Putamen (tissue), 1 donor: ENCODE measurements around the gene BEAN1.

Source experiments
- DNase-seq: peaks from one replicate; pipeline ENCODE4 v3.0.0-alpha.2; 2016; ENCODE audit warnings: low spot score

Gene BEAN1

DNA sequence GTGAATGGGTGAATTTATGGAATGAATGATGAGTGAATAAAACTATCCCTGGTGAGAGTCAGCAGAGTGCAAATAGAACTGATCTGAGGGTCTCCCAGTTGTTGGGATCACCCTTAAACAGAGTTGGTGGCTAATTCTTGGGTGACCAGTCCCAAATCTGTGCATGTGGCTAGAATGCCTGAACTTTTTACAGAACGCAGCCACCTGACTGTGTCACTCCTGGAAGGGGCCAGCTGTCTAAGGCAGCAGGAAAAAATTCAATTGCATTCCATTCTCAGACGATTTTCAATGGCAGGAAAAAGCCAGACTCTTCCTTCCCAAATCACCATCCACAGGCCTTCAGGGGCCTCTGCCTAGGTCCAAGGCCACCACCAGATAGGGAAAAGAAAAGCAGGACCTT lies 43.5 kb downstream of the BEAN1 start:
- DNase-seq: no peak

DNA sequence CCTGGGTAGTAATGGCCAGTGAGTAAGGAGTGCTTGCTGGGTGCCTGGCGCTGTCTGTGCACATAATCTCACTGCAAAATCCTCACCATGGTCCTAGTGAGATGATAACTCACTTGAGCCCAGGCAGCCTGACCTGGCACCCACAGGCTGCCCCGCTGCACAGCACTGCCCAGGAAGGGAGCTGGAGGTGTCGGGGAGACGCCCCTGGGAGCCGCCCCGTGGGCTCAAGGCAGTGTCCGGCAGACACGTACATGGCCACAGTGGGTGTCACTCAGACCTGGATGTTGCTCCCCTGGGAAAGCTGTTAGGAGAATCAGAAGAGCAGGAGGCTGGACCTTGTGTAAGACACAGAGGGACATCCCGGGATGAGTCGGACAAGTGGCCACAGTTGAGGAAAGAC lies 44.2 kb downstream of the BEAN1 start:
- no peak for DNase-seq

- DNase-seq: no peak
These were observed 44.8 kb downstream of the BEAN1 start for GRCh38 chr16:66471716-66472393.

- no peak for DNase-seq
These were observed 46.0 kb downstream of the BEAN1 start for GRCh38 chr16:66473051-66473571.

DNA sequence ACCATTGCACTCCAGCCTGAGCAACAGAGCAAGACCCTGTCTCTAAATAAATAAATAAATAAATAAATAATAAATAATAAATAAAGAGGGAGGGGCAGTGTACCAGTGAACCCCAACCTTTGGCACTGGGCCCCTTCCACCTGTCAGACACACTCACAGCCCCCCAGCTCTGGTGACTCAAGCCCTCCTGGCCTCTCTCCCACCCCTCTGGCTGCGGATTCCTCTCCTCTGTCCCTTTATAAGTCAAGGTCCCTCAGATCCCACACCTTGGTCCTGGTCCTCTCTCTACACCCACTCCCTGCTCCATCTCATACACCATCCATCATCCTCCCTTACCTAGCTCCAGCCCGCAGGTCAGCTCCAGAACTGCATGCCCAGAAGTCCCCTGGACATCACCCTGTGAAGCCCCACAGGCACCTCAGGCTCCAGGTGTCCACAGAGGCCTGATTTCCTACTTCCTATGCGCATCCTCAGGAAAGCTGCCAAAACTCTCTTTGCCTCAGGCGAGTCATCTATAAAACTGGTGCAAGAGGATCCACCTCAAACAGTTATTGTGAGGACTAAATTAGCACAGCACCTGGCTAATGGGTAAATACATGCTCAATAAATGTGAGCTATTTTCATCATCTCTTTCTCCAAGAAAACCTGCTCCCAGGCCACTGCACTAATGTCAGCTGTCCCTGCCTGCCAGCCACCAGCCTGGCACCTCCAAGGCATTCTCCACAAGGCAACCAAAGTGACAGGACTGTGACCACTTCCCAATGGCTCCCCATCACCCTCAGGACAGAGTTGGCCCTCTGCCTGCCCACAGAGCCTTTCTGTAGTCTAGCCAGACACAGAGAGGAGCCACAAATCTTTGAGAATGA lies 46.8 kb downstream of the BEAN1 start:
- DNase-seq: no peak

GRCh38 chr16:66474750-66475199 lies 47.7 kb downstream of the BEAN1 start:
- no peak for DNase-seq

GRCh38 chr16:66475232-66475631 lies 48.1 kb downstream of the BEAN1 start:
- DNase-seq: no peak

- DNase-seq: no peak
These were observed 49.4 kb downstream of the BEAN1 start for GRCh38 chr16:66476328-66477027.

DNA sequence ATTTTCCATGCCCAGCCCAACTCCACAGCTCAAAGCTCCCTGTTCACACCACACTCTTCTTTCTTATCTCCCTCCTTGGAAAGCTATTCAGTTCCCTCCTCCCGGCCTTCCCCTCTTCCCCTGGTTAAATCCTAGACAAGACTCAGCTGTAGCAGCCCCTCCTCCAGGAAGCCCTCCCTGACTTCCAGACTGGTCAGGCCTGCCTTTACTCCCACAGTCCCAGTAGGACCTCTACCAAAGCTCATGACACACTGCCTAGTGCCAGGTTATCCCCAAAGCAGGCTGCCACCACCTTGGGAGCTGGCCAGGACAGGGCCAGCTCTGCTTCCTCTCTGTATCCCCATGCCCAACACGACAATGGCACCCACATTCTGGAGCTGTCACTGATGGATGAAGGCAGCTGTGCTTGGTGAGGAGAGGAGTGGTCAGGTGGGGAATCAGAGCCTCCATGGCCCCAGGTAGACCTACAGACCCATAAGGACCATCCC lies 50.0 kb downstream of the BEAN1 start:
- no peak for DNase-seq

- DNase-seq: peak; percentile 28
These were observed 51.8 kb downstream of the BEAN1 start for GRCh38 chr16:66478733-66479511.

DNA sequence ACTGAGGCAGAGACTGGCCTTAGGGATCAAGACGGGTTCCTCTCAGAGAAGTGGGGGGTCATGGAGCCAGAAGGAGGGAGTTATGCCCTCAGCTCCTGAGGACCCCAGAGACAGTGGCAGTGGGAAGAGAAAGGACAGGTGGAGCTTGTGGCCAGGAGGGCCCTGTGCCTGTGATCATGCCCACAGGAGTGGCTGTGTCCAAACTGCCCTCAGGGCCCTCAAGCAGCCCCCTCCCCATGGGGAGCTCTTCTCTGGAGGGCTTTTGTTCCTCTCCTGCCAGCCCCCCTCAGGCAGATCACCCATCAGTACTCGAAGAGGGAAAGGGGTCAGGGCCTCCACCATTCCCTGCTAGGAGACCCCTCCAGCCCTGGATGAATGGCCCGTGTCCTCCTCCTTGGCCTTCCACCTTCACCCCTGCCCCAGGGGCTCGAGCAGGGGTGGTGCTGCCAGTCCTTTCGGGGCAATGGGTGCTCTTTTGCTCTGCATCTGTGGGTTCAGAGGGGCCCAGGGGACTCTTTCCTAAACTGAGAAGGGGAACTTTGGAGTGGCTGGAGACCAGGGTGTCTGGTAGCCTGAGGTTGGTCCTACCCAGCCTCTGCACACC lies 52.7 kb downstream of the BEAN1 start:
- DNase-seq: no peak

DNA sequence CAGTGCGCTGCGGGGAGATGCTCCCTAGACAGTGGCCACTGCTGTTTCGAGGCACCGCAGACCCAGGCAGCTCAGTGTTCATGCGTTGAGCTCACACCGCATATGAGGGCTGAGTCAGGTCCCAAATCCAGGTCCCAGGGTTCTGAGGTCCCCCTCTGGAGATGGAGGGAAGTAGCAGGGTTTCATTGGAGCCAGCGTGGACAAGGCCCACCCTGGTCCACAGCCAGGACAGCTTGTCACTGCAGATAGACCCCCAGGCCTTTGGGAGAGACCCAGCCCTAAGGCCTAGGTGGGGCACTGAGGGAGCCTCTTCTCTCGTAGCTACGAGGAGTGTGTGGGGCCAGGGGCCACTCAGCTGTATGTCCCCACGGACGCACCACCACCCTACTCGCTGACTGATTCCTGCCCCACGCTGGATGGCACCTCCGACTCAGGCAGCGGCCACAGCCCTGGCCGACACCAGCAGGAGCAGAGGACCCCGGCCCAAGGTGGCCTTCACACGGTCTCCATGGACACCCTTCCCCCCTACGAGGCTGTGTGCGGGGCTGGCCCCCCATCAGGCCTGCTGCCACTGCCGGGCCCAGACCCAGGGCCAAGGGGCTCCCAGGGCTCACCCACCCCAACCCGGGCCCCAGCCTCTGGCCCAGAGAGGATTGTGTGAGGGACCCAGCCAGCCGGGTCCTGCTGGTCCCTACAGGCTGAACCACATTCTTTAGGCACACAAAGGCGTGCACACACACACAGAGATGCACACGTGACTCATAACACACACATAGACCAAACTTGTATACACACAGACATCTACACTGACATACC lies 53.4 kb downstream of the BEAN1 start:
- no peak for DNase-seq

DNA sequence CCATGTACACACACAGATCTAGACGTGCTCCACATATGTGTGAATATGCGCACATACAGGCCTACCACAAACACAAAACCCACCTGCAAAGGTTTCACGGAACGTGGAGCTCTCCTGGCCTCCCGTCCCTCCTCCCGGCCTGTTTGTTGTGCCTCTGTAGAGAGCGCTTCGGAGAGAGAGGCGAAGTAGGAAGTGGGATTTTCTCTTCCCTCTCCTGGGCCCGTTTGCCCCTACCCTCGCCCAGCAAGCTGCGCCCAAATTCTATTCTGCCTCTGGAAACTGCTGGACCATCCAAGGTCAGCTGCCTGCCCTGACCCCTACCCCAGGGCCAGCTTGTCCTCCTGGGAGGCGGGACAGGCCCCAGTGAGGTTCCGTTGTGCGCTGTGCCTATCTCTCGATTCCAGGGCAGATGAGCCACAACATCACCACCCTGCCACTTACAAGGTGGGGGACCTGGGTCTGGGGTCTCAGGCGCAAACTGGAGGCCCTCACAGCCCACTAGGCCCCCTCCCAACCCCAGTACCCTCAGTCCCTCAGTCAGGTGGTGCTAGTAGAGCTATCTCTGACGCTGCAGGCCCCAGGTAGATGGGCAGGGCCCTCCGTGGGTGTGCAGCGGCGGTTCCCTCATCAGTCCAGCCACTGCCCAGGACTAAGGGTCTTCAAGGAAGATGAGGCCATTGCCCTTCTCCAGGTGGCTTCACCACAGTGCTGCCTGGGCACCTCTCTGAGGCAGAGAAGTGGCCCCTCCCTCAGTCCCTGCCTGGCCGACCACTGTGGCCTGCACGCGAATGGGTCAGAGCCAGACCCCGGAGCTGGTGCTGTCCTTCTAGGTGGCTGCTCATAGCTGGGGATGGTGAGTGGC lies 54.2 kb downstream of the BEAN1 start:
- DNase-seq: no peak

- DNase-seq: no peak
These were observed 54.9 kb downstream of the BEAN1 start for GRCh38 chr16:66481943-66482390.

DNA sequence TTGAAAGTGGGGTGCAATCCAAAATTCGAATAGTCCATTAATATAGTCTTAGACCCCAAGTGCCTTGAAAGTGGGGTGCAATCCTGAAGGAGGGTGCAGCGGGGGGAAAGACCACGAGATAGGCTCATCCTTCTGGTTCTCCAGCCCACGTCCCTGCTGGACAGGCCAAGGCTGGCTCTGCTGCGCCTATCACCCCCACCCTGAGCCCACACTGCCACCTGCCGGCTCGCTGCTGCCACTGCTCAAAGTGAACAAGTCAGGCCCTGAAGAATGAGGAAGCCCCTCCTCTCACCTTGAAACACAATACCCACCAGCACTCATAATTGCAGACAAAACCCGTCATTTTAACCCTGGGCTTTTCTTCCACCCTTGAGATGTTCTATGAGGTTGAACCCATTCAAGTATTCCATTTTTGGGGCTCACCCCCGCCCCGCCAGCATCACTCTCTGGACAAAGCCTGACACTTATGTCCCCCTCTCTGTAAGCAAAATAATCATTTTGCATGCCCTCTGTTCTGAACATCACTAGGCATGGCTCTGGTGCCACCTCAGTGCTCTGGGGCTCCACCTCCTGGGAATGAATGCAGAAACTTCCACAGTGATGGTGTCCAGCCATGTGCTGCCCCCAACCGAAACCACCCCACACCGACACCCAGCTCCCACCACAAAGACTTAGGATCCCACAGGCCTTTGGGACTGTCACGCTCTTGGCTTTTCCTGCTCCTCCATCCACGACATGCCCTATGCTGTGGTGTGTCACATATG lies 56.8 kb downstream of the BEAN1 start:
- peak; percentile 47 for DNase-seq

DNA sequence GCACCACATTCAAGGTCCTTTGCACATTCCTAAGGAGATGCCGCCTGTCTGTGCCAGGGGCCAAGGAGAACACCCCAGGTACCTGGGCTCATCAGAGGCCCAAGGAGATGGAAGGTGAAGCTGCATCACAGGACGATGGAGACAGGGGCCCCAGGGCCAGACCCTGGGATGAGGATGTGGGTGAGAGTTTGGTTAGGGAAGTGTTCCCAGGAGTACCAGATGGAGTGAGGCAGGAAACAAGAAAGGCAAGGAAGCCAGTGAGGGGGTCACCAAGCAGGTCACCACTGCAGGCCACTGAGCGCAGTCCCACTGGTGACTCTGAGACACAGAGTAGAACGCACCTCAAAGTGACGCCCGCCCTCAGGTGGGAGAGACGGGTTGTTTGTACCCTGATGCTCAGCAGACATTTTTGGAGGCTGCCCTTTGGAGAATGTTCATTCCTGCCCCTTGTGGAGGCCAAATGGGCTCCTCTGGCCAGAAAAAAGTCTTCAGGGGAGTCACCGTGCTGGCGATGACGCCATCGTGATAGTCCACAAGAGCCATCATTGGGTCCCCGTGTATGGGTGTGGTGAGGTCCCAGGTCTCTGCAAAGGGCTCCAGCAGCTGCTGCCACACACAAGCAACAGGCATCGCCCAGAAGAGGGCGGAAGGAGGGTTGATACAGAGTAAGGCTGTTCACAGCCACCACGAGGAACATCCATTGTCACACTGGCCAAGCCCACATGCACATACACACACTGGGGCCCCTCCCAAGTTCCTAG lies 57.5 kb downstream of the BEAN1 start:
- no peak for DNase-seq

- no peak for DNase-seq
These were observed 58.3 kb downstream of the BEAN1 start for GRCh38 chr16:66485376-66485775.
